NK-92 treated with Interleukin-12 subunit alpha and Interleukin-12 subunit beta, amount 100 ng/mL, for 24 hours (cell line): ENCODE results near the gene TMEM270.

Source experiments
- DNase-seq: peaks from one replicate; lab custom pipeline; 2025; lab: John Stamatoyannopoulos, UW

The TMEM270 gene

GRCh38 chr7:73907554-73908122 is 46.7 kb downstream of the TMEM270 start:
- no peak for DNase-seq

- DNase-seq, result no peak
Measured at GRCh38 chr7:73908123-73908611, 47.2 kb downstream of the TMEM270 start.

- no peak for DNase-seq
Measured at GRCh38 chr7:73909051-73909941, 48.3 kb downstream of the TMEM270 start.

- no peak for DNase-seq
Measured at GRCh38 chr7:73909996-73910395, 49.0 kb downstream of the TMEM270 start.

GRCh38 chr7:73912223-73912622 is 51.3 kb downstream of the TMEM270 start:
- no peak for DNase-seq
